ENCODE results near the gene PCGF3.
"Not testable (repeated sequence)": the region's sequence is repeated elsewhere in the genome, so short reads cannot be mapped to it uniquely, and the experiment has no call there.

Gene PCGF3

GRCh38 chr4:689723-690122 lies 15.9 kb upstream of the PCGF3 start (continued):
- TF ChIP-seq BCL6B (tag by site-specific recombination; IDR thresholded peaks at IDR 0.05) (no peak), ZNF140 (tag by site-specific recombination; IDR thresholded peaks at IDR 0.05) (no peak), ZNF274 (IDR thresholded peaks at IDR 0.05; ENCODE audit: low read length) (no peak), ZNF274 (tag by site-specific recombination; IDR thresholded peaks at IDR 0.05; ENCODE audit: borderline replicate concordance) (no peak), ZNF391 (tag by site-specific recombination; IDR thresholded peaks at IDR 0.05; ENCODE audit: borderline replicate concordance, low read depth) (no peak)

DNA sequence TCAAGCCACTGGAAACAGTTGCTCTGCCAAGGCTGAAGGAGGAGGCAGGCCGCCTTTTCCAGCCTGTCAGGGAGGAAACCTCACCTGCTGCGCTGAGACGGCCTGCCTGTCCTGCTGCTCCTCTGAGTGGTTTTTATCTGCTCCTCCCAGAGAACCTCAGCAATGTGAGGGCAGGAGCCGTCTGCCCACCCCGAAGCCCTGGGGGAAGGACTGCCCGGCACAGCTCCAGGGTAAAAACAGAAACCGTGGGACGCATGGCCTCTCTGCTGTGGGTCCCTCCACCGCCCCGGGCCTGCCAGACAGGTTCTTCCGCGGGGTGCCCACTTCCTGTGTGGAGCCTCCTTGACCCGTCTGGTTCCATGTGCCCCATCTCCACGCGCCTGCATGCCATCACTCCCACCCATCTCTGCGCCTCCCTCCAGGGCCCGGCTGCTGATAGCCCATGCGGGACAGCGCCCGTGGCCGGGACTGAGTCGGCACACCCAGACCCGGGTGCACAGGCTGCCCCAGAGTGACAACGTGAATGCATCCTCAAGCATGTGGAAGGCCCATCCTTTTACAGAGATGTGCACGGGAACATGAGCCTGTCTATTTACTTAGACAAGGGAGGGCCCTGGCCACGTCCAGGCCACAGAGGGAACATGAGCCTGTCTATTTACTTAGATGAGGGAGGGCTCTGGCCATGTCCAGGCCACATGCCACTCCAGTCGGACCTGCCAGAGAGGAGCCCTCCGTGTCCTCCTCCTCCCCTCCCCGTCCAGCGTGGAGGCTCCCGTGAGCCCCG lies 12.7 kb upstream of the PCGF3 start:
- Histone ChIP-seq H3K9me3 (ENCODE audit: control insufficient read depth, insufficient read depth, low read depth, low read length) (no peaks in the 10 kb centered on the region), H3K4me3 (ENCODE audit: low read depth, low read length) (no peak overlapping the region), H3K4me1 (ENCODE audit: control insufficient read depth, insufficient read depth, low read length) (no peaks in the 10 kb centered on the region), H3K36me3 (ENCODE audit: control insufficient read depth in 2 of 2, insufficient read depth in 1 of 2, low read length in 2 of 2) (no peaks in the 10 kb centered on the region), H3K27ac (ENCODE audit: extremely low read depth, low read depth, low read length) (no peak overlapping the region)
- TF ChIP-seq ZNF169 (tag by site-specific recombination; IDR thresholded peaks at IDR 0.05) (no peak), ZNF23 (tag by site-specific recombination; IDR thresholded peaks at IDR 0.05; ENCODE audit: borderline replicate concordance) (no peak), GLI2 (tag by site-specific recombination; IDR thresholded peaks at IDR 0.05; ENCODE audit: borderline replicate concordance, low read depth) (no peak), ZNF404 (tag by site-specific recombination; IDR thresholded peaks at IDR 0.05) (no peak), ZNF280C (tag by site-specific recombination; IDR thresholded peaks at IDR 0.05) (no peak), GFI1B (tag by site-specific recombination; IDR thresholded peaks at IDR 0.05) (no peak), KLF10 (tag by site-specific recombination; IDR thresholded peaks at IDR 0.05) (no peak), AEBP2 (tag by site-specific recombination; IDR thresholded peaks at IDR 0.05; ENCODE audit: borderline replicate concordance) (no peak), ZNF37A (tag by site-specific recombination; IDR thresholded peaks at IDR 0.05) (no peak), ZNF184 (tag by site-specific recombination; IDR thresholded peaks at IDR 0.05) (no peak), EGR2 (tag by site-specific recombination; IDR thresholded peaks at IDR 0.05; ENCODE audit: low read depth) (no peak), FEZF1 (tag by site-specific recombination; IDR thresholded peaks at IDR 0.05) (no peak), ZNF677 (tag by site-specific recombination; IDR thresholded peaks at IDR 0.05) (no peak), KLF16 (tag by site-specific recombination; IDR thresholded peaks at IDR 0.05) (no peak), REST (tag by site-specific recombination; IDR thresholded peaks at IDR 0.05) (no peak), ZBTB20 (tag by site-specific recombination; IDR thresholded peaks at IDR 0.05) (no peak)
- POLR2A ChIA-PET, result no interaction called here
- CTCF ChIA-PET, result interaction anchor here (0.6 kb wide), 1 partner anchor 9 kb away, joined by 3 read pairs; no protein-coding TSS in a partner anchor

DNA sequence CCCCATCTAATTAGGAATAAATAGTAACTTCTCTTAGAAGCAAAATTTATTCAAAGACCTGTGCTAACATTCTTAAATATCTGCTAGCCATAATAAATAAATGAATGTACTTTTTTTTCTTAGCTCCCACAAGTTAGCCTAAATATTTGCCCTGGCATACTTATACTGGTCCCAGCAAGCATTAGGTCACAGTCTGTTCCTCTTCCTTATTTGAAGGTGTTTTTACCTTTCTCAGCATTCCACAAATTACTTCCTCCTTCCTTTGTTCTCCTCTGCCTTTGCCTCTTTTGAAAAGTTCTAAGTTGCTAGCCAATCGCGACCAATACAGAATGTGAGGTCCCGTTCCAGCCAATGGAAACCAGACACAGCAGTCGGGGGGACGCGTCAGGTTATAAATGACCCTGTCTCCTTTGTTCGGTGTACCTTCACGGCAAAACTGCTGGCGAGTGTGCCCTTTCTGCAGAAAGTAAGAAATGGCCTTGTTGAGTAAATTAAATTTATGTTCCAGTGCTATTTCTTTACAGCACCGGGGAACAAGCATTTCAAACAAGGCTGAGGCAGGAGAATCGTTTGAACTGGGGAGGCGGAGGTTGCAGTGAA lies 11.2 kb upstream of the PCGF3 start:
- H3K4me1 ChIP-seq (ENCODE audit: control insufficient read depth, insufficient read depth, low read length); H3K9me3 ChIP-seq (ENCODE audit: control insufficient read depth, insufficient read depth, low read depth, low read length); POLR2A ChIA-PET; H3K4me3 ChIP-seq (ENCODE audit: low read depth, low read length); CTCF ChIA-PET; H3K27ac ChIP-seq (ENCODE audit: extremely low read depth, low read depth, low read length); H3K36me3 ChIP-seq (ENCODE audit: control insufficient read depth in 2 of 2, insufficient read depth in 1 of 2, low read length in 2 of 2): not testable (repeated sequence)
